Colonic mucosa (tissue), 4 donors: ENCODE measurements around the gene MGA. TPM values are rescaled to one million over a fixed set of nuclear protein-coding genes. Genes with fewer than 3 reads are reported as not detected.

ENCODE experiments used
- DNase-seq: peaks from one replicate; pipeline ENCODE4 v3.0.0-alpha.2; 2020
- H3K27ac ChIP-seq: fragments of 200-600 bp; one replicate; pipeline ENCODE4 v1.8.0; 2021
- H3K27me3 ChIP-seq: fragments of 200-600 bp; one replicate; pipeline ENCODE4 v1.8.0; 2021
- H3K36me3 ChIP-seq: fragments of 200-600 bp; one replicate; pipeline ENCODE4 v1.8.0; 2021
- H3K4me1 ChIP-seq: fragments of 200-600 bp; one replicate; pipeline ENCODE4 v1.8.0; 2021; ENCODE audit warnings: mild to moderate bottlenecking
- H3K4me3 ChIP-seq: fragments of 200-600 bp; one replicate; pipeline ENCODE4 v1.8.0; 2021
- H3K9ac ChIP-seq, 2 donors: one replicate each; pipeline ENCODE4 v1.7.0; 2013; ENCODE audit warnings: control low read depth in 2 of 2, low read depth in 2 of 2, low read length in 2 of 2
- H3K9me3 ChIP-seq: fragments of 200-600 bp; one replicate; pipeline ENCODE4 v1.8.0; 2021
- CTCF ChIP-seq: fragments of 200-600 bp; IDR thresholded peaks from one replicate; pipeline ENCODE4 v1.8.0; 2022; ENCODE audit warnings: antibody characterized with exemption, mild to moderate bottlenecking
- intact Hi-C: fragments of 100-400 bp; cut with DNase I; formaldehyde crosslinking; loops from one replicate; pipeline ENCODE4 v1.14.1; 2022
- total RNA-seq, 2 donors: library from RNA; stranded (reverse); fragmentation: NEBNext Ultra II Directional in 1 of 2; extraction: Animal tissue kit (Norgen Biotek cat#: 25700) in 1 of 2; gene quantifications; one replicate each; pipeline ENCODE4 v1.2.1, GENCODE V29; 2021
- donor health status: healthy.
- donor health status: DM: no; HTN: no; CAD: no.
- donor health status: DM: no; HTN: no; CAD: no.

The MGA gene
- total RNA-seq, 2 donors from 2014 or later: 21.8 to 25.8 TPM

GRCh38 chr15:41666353-41666920 is 6.2 kb downstream of the MGA start:
- TF ChIP-seq CTCF: no peak
- DNase-seq: no peak
- H3K9me3 ChIP-seq: no peaks in the 10 kb centered on the region
- H3K27me3 ChIP-seq: no peaks in the 10 kb centered on the region
- intact Hi-C loops: no loop called here
- H3K9ac ChIP-seq: no peak overlapping the region
- no peak overlapping the region for H3K27ac ChIP-seq
- no peak overlapping the region for H3K4me3 ChIP-seq
- peaks cover 3% of the 10 kb centered on the region for H3K4me1 ChIP-seq
- H3K36me3 ChIP-seq: no peaks in the 10 kb centered on the region

GRCh38 chr15:41669701-41670100 is 9.5 kb downstream of the MGA start:
- intact Hi-C loops: no loop called here
- no peak for DNase-seq

GRCh38 chr15:41671656-41672648 is 11.7 kb downstream of the MGA start:
- Histone ChIP-seq H3K27me3 (no peaks in the 10 kb centered on the region), H3K4me3 (no peak overlapping the region), H3K4me1 (no peaks in the 10 kb centered on the region), H3K9ac (no peak overlapping the region), H3K36me3 (no peaks in the 10 kb centered on the region), H3K9me3 (no peaks in the 10 kb centered on the region), H3K27ac (no peak overlapping the region)
- DNase-seq: no peak
- TF ChIP-seq CTCF: no peak
- intact Hi-C loops: no loop called here

More at GRCh38 chr15:41669701-41670100, 9.5 kb downstream of the MGA start:
- no peak for TF ChIP-seq CTCF
- no peaks in the 10 kb centered on the region for H3K27me3 ChIP-seq
- no peak overlapping the region for H3K9ac ChIP-seq
- no peaks in the 10 kb centered on the region for H3K36me3 ChIP-seq
- H3K4me1 ChIP-seq: peaks cover 3% of the 10 kb centered on the region
- no peak overlapping the region for H3K27ac ChIP-seq
- no peak overlapping the region for H3K4me3 ChIP-seq
- H3K9me3 ChIP-seq: no peaks in the 10 kb centered on the region

GRCh38 chr15:41675337-41675736 is 15.1 kb downstream of the MGA start:
- H3K9ac ChIP-seq: no peak overlapping the region
- no peaks in the 10 kb centered on the region for H3K36me3 ChIP-seq
- no peaks in the 10 kb centered on the region for H3K27me3 ChIP-seq
- no peak for TF ChIP-seq CTCF
- no peaks in the 10 kb centered on the region for H3K9me3 ChIP-seq
- H3K4me3 ChIP-seq: no peak overlapping the region
- no peak for DNase-seq
- H3K4me1 ChIP-seq: no peaks in the 10 kb centered on the region
- no peak overlapping the region for H3K27ac ChIP-seq
- intact Hi-C loops: no loop called here

- Histone ChIP-seq H3K27ac (no peak overlapping the region), H3K9me3 (no peaks in the 10 kb centered on the region), H3K4me1 (no peaks in the 10 kb centered on the region), H3K36me3 (no peaks in the 10 kb centered on the region), H3K27me3 (no peaks in the 10 kb centered on the region), H3K9ac (no peak overlapping the region), H3K4me3 (no peak overlapping the region)
- intact Hi-C loops: no loop called here
- no peak for TF ChIP-seq CTCF
- DNase-seq: no peak
These were observed 18.5 kb downstream of the MGA start for GRCh38 chr15:41678742-41679141.
